ENCODE data around the gene GDF10. TPM values are rescaled to one million over a fixed set of nuclear protein-coding genes. Genes with fewer than 3 reads are reported as not detected.
A peak's percentile ranks its signal among the peaks of the same experiment; 100 is the strongest.

The GDF10 gene
- total RNA-seq, 1 experiment from 2014 or later, result 0.20 TPM

DNA sequence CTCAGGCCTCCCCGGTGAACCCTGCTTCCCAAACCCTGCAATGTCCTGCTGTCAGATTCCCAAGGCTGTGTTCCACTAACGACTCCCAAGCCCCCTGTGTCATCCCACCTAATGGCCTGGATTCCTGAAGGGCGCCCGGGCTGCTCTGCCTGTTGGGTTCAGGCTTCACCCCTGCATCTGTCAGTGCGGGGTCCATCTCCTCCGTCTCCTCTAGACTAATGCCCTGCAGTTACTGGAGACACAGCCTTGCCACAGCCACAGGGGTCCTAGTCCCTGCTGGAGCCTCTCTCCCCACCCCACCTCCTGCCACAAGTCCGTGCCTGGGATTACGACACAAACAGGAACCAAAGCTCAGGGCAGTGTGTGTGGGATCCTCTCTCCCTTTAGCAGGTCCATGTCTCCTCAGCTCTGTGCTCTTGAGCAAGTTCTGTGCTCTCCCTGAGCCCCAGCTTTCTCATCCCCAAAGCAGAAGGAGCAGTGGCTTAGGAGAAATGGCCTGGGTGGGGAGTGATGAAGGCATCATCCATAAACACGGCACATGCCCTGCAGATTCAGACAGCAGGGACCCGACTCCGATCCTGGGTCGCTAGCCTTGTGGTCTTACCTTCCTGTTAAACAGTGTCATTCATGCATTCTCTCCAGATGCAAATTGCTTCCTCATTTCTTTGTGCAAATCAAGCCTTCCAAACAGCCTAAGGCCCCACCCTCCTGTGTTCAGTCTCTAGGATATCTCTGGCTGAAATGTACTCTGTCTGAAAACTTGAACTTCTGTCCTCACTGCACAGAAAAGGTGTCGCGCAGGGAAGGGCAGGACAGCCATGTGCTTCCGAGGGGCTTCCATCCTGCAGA is 40.0 kb downstream of the GDF10 start:
- H3K27me3 ChIP-seq (ENCODE audit: insufficient read depth, low read length), result no peaks in the 10 kb centered on the region
- no peak overlapping the region for H3K14ac ChIP-seq (ENCODE audit: insufficient read depth, low read length)
- no peaks in the 10 kb centered on the region for H3K79me2 ChIP-seq (ENCODE audit: insufficient read depth, low read length)
- H3K9me3 ChIP-seq (ENCODE audit: control insufficient read depth, low read depth, low read length), result no peaks in the 10 kb centered on the region
- no peak for DNase-seq
- H3K18ac ChIP-seq (ENCODE audit: insufficient read length, low read depth, low read length), result no peak overlapping the region
- H3K27me3 Mint-ChIP-seq (ENCODE audit: low read depth), result no peaks in the 10 kb centered on the region
- H2BK5ac ChIP-seq (ENCODE audit: insufficient read length, low read length), result no peak overlapping the region
- H4K8ac ChIP-seq (replicated peaks; ENCODE audit: insufficient read length, low read depth, low read length), result no peak overlapping the region
- no peak overlapping the region for H2BK120ac ChIP-seq (ENCODE audit: low read depth, low read length, poor library complexity, severe bottlenecking)
- no peaks in the 10 kb centered on the region for H4K20me1 ChIP-seq (ENCODE audit: control insufficient read depth, insufficient read depth, insufficient read length)
- H2AFZ ChIP-seq (ENCODE audit: low read length), result no peak overlapping the region
- no peak overlapping the region for H4K5ac ChIP-seq (ENCODE audit: insufficient read length, low read depth, low read length)
- H4K91ac ChIP-seq (ENCODE audit: insufficient read length, low read depth, low read length), result no peak overlapping the region
- H3K4me3 Mint-ChIP-seq, result no peak overlapping the region
- H3K79me1 ChIP-seq (ENCODE audit: insufficient read depth, low read depth, low read length, poor library complexity, severe bottlenecking), result no peaks in the 10 kb centered on the region
- no peak overlapping the region for H3K9ac ChIP-seq (ENCODE audit: extremely low read depth, insufficient read length, low read length)
- H3K4me1 Mint-ChIP-seq, result peaks cover 14 to 15% of the 10 kb centered on the region in 2 experiments
- H3K9me3 Mint-ChIP-seq, result no peaks in the 10 kb centered on the region
- peak overlapping the region in 1 of 3 experiments; percentile 23; a peak in 1 of 7 replicates for H3K27ac Mint-ChIP-seq
- TF ChIP-seq, protein P1, sequence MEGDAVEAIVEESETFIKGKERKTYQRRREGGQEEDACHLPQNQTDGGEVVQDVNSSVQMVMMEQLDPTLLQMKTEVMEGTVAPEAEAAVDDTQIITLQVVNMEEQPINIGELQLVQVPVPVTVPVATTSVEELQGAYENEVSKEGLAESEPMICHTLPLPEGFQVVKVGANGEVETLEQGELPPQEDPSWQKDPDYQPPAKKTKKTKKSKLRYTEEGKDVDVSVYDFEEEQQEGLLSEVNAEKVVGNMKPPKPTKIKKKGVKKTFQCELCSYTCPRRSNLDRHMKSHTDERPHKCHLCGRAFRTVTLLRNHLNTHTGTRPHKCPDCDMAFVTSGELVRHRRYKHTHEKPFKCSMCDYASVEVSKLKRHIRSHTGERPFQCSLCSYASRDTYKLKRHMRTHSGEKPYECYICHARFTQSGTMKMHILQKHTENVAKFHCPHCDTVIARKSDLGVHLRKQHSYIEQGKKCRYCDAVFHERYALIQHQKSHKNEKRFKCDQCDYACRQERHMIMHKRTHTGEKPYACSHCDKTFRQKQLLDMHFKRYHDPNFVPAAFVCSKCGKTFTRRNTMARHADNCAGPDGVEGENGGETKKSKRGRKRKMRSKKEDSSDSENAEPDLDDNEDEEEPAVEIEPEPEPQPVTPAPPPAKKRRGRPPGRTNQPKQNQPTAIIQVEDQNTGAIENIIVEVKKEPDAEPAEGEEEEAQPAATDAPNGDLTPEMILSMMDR (conservative IDR thresholded peaks at IDR 0.05), result no peak
- no peak overlapping the region for H3K23ac ChIP-seq (ENCODE audit: insufficient read length, low read depth, low read length)
- no peak overlapping the region for H2BK12ac ChIP-seq (ENCODE audit: insufficient read length, low read depth, low read length)
- H3K36me3 Mint-ChIP-seq (ENCODE audit: insufficient read depth in 1 of 3, low read depth in 3 of 3), result no peaks in the 10 kb centered on the region
- H2AK5ac ChIP-seq (ENCODE audit: insufficient read length, low read length), result no peak overlapping the region
- H2BK20ac ChIP-seq (ENCODE audit: low read depth, low read length, poor library complexity, severe bottlenecking), result no peak overlapping the region
- no peak overlapping the region for H3K56ac ChIP-seq (ENCODE audit: insufficient read length, low read depth, low read length)
- no CpG with 5 or more reads among the region's 15 CpGs for WGBS (ENCODE audit: extremely low coverage, insufficient read length, low lambda C conversion rate)
- H3K23me2 ChIP-seq (ENCODE audit: insufficient read length, low read depth, low read length, poor library complexity, severe bottlenecking), result no peaks in the 10 kb centered on the region
- no peak overlapping the region for H3T11ph ChIP-seq (ENCODE audit: low read length)
- H2BK15ac ChIP-seq (ENCODE audit: low read depth, low read length), result no peak overlapping the region
- no peak overlapping the region for H3K4me2 ChIP-seq (ENCODE audit: insufficient read depth, insufficient read length, low read length)
- no peaks in the 10 kb centered on the region; the same call in 1 of the 2 replicates for H3K4me1 ChIP-seq (ENCODE audit: insufficient read depth, low read length)
- H3K27ac ChIP-seq (ENCODE audit: insufficient read length, low read depth, low read length), result no peak overlapping the region
- H3K4ac ChIP-seq (ENCODE audit: low read depth, low read length), result no peak overlapping the region
